HCT116 (cell line): Measurements from ENCODE around the gene FBXL19. TPM values are rescaled to one million over a fixed set of nuclear protein-coding genes. Genes with fewer than 3 reads are reported as not detected.

Experiments
- ATAC-seq: fragments of 200-7000 bp; cut with Tn5 transposase; 2 replicates; pipeline ENCODE4 v1.9.1; 2020; ENCODE audit warnings: mild to moderate bottlenecking, moderate library complexity
- BruUV-seq: library from RNA; stranded (reverse); fragments of 400-500 nt; replicated peaks from 2 replicates; lab custom pipeline; 2021; lab: Mats Ljungman, UMichigan
- CTCF ChIA-PET: fragments of 300-600 bp; sonication (Branson Sonifier 250); formaldehyde crosslinking; loops from one replicate; lab custom pipeline; 2021; ENCODE audit warnings: antibody characterized with exemption; lab: Charles Lee
- POLR2A ChIA-PET: fragments of 300-600, 350-600 bp; sonication (Branson Sonifier 250); formaldehyde crosslinking; loops from one replicate; lab custom pipeline; 2021; ENCODE audit warnings: antibody characterized with exemption; lab: Charles Lee
- RAD21 ChIA-PET, 2 experiments: fragments of 300-600 bp; sonication (Branson Sonifier 250); formaldehyde crosslinking; loops; one replicate each; lab custom pipeline; 2023; ENCODE audit warnings: low total read pairs in 2 of 2; ENCODE audit not compliant: uncharacterized antibody in 2 of 2, unreplicated experiment in 2 of 2, low non-redundant PET in 1 of 2; lab: Charles Lee
- DNase-seq: peaks from one replicate; pipeline ENCODE4 v3.0.0-alpha.2; 2010; ENCODE audit warnings: low read depth, low spot score
- H2AFZ ChIP-seq: fragments of 200-600 bp; shearing (Covaris generic), sonication (generic); 2 replicates; pipeline ENCODE4 v1.6.1; 2017; ENCODE audit warnings: low read depth, mixed run types, mixed read lengths, antibody characterized with exemption, low read length; ENCODE audit not compliant: poor library complexity, severe bottlenecking
- H3K27ac ChIP-seq: 2 replicates; pipeline ENCODE4 v1.5.1; 2012; ENCODE audit warnings: low read depth, low read length
- H3K27me3 ChIP-seq: fragments of 200-600 bp; sonication (generic); 2 replicates; pipeline ENCODE4 v1.6.1; 2016; ENCODE audit warnings: mixed run types, low read length, mixed read lengths; ENCODE audit not compliant: insufficient read depth
- H3K36me3 ChIP-seq, 2 experiments: fragments of 200-500 bp in 1 of 2; fragments of 200-600 bp in 1 of 2; sonication (Bioruptor generic) in 1 of 2; sonication (generic) in 1 of 2; 2 replicates each; pipeline versions ENCODE4 v1.5.1 to v1.6.1; 2014 to 2016; ENCODE audit warnings: low read length in 2 of 2, inconsistent platforms in 1 of 2, mixed read lengths in 1 of 2, mixed run types in 1 of 2; ENCODE audit not compliant: insufficient read depth in 2 of 2, control insufficient read depth in 1 of 2
- H3K4me1 ChIP-seq, 2 experiments: fragments of 200-600 bp in 1 of 2; sonication (generic) in 1 of 2; 2 replicates each; pipeline versions ENCODE4 v1.5.1 to v1.6.1; 2012 to 2017; ENCODE audit warnings: low read length in 2 of 2, inconsistent platforms in 1 of 2, mild to moderate bottlenecking in 1 of 2, mixed read lengths in 1 of 2, mixed run types in 1 of 2, moderate library complexity in 1 of 2; ENCODE audit not compliant: insufficient read depth in 2 of 2, control insufficient read depth in 1 of 2
- H3K4me2 ChIP-seq: fragments of 200-600 bp; sonication (generic); 2 replicates; pipeline ENCODE4 v1.6.1; 2017; ENCODE audit warnings: mixed run types, low read length, mixed read lengths
- H3K4me3 ChIP-seq, 2 experiments: fragments of 200-600 bp in 1 of 2; sonication (generic) in 1 of 2; replicated peaks in 1 of 2; 2 replicates each; pipeline ENCODE4 v1.5.1; 2011 to 2016; ENCODE audit warnings: low read length in 2 of 2, control low read depth in 1 of 2, low read depth in 1 of 2, mild to moderate bottlenecking in 1 of 2, mixed read lengths in 1 of 2, mixed run types in 1 of 2
- H3K79me2 ChIP-seq: fragments of 200-600 bp; sonication (generic); 2 replicates; pipeline ENCODE4 v1.6.1; 2017; ENCODE audit warnings: mild to moderate bottlenecking, mixed run types, low read length, moderate library complexity, mixed read lengths; ENCODE audit not compliant: insufficient read depth
- H3K9ac ChIP-seq: fragments of 200-600 bp; sonication (generic); 2 replicates; pipeline ENCODE4 v1.6.1; 2016; ENCODE audit warnings: low read length, mixed read lengths
- H3K9me2 ChIP-seq: fragments of 200-600 bp; sonication (generic), shearing (Covaris generic); 2 replicates; pipeline ENCODE4 v1.6.1; 2017; ENCODE audit warnings: mixed run types, mild to moderate bottlenecking, moderate library complexity; ENCODE audit not compliant: insufficient read depth
- H3K9me3 ChIP-seq, 2 experiments: fragments of 200-500 bp in 1 of 2; fragments of 200-600 bp in 1 of 2; sonication (Bioruptor generic) in 1 of 2; sonication (generic) in 1 of 2; 2 replicates each; pipeline ENCODE4 v1.6.1; 2014 to 2017; ENCODE audit warnings: low read length in 2 of 2, mixed read lengths in 2 of 2, inconsistent platforms in 1 of 2, low read depth in 1 of 2, mild to moderate bottlenecking in 1 of 2, mixed run types in 1 of 2, moderate library complexity in 1 of 2; ENCODE audit not compliant: control insufficient read depth in 1 of 2, insufficient read depth in 1 of 2
- H4K20me1 ChIP-seq: fragments of 200-600 bp; sonication (generic), shearing (Covaris generic); 2 replicates; pipeline ENCODE4 v1.6.1; 2017; ENCODE audit warnings: mixed run types, mild to moderate bottlenecking, moderate library complexity; ENCODE audit not compliant: insufficient read depth
- EGR1 ChIP-seq: IDR thresholded peaks from 2 replicates; pipeline ENCODE4 v1.6.1; 2012; ENCODE audit warnings: low read depth
- JUND ChIP-seq: IDR thresholded peaks from 2 replicates; pipeline ENCODE4 v1.6.1; 2012
- POLR2A ChIP-seq: IDR thresholded peaks from 2 replicates; pipeline ENCODE4 v1.7.0; 2011; ENCODE audit warnings: borderline replicate concordance; ENCODE audit not compliant: insufficient read depth, insufficient read length; ENCODE audit errors: extremely low read depth
- RAD21 ChIP-seq: IDR thresholded peaks from 2 replicates; pipeline ENCODE4 v1.6.1; 2012; ENCODE audit warnings: low read depth, mild to moderate bottlenecking
- YY1 ChIP-seq: IDR thresholded peaks from 2 replicates; pipeline ENCODE4 v1.6.1; 2011; ENCODE audit warnings: low read length, low read depth, moderate library complexity, mild to moderate bottlenecking; ENCODE audit not compliant: insufficient replicate concordance; ENCODE audit errors: extremely low read depth
- ZFX ChIP-seq: fragments of 450-650 bp; IDR thresholded peaks from 2 replicates; pipeline ENCODE4 v1.6.1; 2017
- intact Hi-C: fragments of 100-400 bp; cut with micrococcal nuclease; formaldehyde crosslinking; loops from 2 replicates; pipeline ENCODE4 v1.10.0; 2022
- total RNA-seq: library from RNA; stranded (reverse); gene quantifications from one replicate; pipeline ENCODE4 v1.2.1, GENCODE V29; 2021; ENCODE audit not compliant: unreplicated experiment
- TF ChIP-seq, protein P1 (sequence below): IDR thresholded peaks from 2 replicates; pipeline ENCODE4 v1.6.1; 2012
- TF ChIP-seq, protein P2 (sequence below): IDR thresholded peaks from 2 replicates; pipeline ENCODE4 v1.6.1; 2011; ENCODE audit warnings: mild to moderate bottlenecking, low read length, moderate library complexity; ENCODE audit not compliant: insufficient replicate concordance; ENCODE audit errors: extremely low read depth
- TF ChIP-seq, protein P3 (sequence below): IDR thresholded peaks from 2 replicates; pipeline ENCODE4 v1.6.1; 2012

FBXL19 gene
- total RNA-seq, 1 experiment from 2014 or later: 45.2 TPM

GRCh38 chr16:30969246-30969842 is 46.0 kb downstream of the FBXL19 start:
- RAD21 ChIA-PET: no interaction called here
- DNase-seq: no peak
- H3K4me2 ChIP-seq: no peak overlapping the region
- H3K9me2 ChIP-seq: no peaks in the 10 kb centered on the region
- no peaks in the 10 kb centered on the region; the same call in 1 of the 2 replicates for H3K79me2 ChIP-seq
- H2AFZ ChIP-seq: no peak overlapping the region
- H3K4me1 ChIP-seq: no peaks in the 10 kb centered on the region
- H4K20me1 ChIP-seq: no peaks in the 10 kb centered on the region
- POLR2A ChIA-PET: no interaction called here
- no peak overlapping the region for H3K9ac ChIP-seq
- H3K9me3 ChIP-seq: no peaks in the 10 kb centered on the region
- TF ChIP-seq JUND (no peak), YY1 (no peak), EGR1 (no peak), RAD21 (no peak), ZFX (no peak), POLR2A (no peak)
- TF ChIP-seq, protein P1, sequence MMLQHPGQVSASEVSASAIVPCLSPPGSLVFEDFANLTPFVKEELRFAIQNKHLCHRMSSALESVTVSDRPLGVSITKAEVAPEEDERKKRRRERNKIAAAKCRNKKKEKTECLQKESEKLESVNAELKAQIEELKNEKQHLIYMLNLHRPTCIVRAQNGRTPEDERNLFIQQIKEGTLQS: no peak
- TF ChIP-seq, protein P2, sequence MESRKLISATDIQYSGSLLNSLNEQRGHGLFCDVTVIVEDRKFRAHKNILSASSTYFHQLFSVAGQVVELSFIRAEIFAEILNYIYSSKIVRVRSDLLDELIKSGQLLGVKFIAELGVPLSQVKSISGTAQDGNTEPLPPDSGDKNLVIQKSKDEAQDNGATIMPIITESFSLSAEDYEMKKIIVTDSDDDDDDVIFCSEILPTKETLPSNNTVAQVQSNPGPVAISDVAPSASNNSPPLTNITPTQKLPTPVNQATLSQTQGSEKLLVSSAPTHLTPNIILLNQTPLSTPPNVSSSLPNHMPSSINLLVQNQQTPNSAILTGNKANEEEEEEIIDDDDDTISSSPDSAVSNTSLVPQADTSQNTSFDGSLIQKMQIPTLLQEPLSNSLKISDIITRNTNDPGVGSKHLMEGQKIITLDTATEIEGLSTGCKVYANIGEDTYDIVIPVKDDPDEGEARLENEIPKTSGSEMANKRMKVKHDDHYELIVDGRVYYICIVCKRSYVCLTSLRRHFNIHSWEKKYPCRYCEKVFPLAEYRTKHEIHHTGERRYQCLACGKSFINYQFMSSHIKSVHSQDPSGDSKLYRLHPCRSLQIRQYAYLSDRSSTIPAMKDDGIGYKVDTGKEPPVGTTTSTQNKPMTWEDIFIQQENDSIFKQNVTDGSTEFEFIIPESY: no peak
- TF ChIP-seq, protein P3, sequence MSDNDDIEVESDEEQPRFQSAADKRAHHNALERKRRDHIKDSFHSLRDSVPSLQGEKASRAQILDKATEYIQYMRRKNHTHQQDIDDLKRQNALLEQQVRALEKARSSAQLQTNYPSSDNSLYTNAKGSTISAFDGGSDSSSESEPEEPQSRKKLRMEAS: no peak
- TF ChIP-seq, all 23 proteins: peak for 0
- Histone ChIP-seq H3K36me3 (peaks cover 51 to 59% of the 10 kb centered on the region in 2 experiments), H3K27ac (no peak overlapping the region), H3K4me3 (no peak overlapping the region), H3K27me3 (no peaks in the 10 kb centered on the region)
- CTCF ChIA-PET: no interaction called here
- ATAC-seq: no peak
- intact Hi-C loops: no loop called here
- no TSS peak for BruUV-seq
